Right renal pelvis (tissue), 4 donors: Measurements from ENCODE around the gene CLDN10. TPM values are rescaled to one million over a fixed set of nuclear protein-coding genes. Genes with fewer than 3 reads are reported as not detected.

Source experiments
- polyA plus RNA-seq, 4 donors: library from polyadenylated mRNA; unstranded; fragments of 120-200 nt; gene quantifications; one replicate each; pipeline ENCODE4 v1.2.1, GENCODE V29; 2013; ENCODE audit not compliant: insufficient read length in 4 of 4

Gene CLDN10
- polyA plus RNA-seq, 4 donors = 112 to 124 (median 122) TPM

Other genes with a start within 250 kb of the CLDN10 start
- 10 to 100 TPM; 59.6 to 71.4 (median 64.9) TPM for gene DZIP1, start 92.0 kb downstream of the CLDN10 start, polyA plus RNA-seq
- gene DNAJC3, start 124.4 kb downstream of the CLDN10 start, polyA plus RNA-seq = 10 to 100 TPM; 41.3 to 46.2 (median 42.3) TPM